Measurements from ENCODE around the gene FIGN.

FIGN gene

DNA sequence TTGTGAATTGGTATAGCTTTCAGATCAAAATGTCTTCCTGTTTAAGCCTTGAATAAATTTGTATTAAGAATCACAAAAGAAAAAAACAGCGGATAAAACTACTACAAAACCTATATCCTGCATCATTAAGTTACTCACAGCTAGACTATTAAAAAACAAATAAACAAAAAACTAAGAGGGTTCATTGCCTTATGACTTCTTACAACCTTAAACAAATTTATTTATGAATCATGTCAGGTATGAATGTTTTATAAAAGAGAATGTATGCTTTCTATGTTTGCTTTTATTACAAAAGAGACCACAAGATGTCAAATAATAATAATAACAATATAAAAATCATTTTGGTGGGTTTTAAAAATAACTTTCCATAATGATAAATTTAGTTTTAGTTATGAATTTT is 109.6 kb downstream of the FIGN start:
- H3K79me2 ChIP-seq (ENCODE audit: insufficient read depth, low read length), result no peaks in the 10 kb centered on the region
- H3K27me3 ChIP-seq (ENCODE audit: insufficient read depth, low read length, poor library complexity), result no peaks in the 10 kb centered on the region
- no peaks in the 10 kb centered on the region for H3K9me3 ChIP-seq (ENCODE audit: insufficient read depth, low read length, severe bottlenecking)
- no peak for TF ChIP-seq EZH2 (IDR thresholded peaks at IDR 0.05; ENCODE audit: borderline replicate concordance, low read depth, low read length, severe bottlenecking)
- TF ChIP-seq, protein P1, sequence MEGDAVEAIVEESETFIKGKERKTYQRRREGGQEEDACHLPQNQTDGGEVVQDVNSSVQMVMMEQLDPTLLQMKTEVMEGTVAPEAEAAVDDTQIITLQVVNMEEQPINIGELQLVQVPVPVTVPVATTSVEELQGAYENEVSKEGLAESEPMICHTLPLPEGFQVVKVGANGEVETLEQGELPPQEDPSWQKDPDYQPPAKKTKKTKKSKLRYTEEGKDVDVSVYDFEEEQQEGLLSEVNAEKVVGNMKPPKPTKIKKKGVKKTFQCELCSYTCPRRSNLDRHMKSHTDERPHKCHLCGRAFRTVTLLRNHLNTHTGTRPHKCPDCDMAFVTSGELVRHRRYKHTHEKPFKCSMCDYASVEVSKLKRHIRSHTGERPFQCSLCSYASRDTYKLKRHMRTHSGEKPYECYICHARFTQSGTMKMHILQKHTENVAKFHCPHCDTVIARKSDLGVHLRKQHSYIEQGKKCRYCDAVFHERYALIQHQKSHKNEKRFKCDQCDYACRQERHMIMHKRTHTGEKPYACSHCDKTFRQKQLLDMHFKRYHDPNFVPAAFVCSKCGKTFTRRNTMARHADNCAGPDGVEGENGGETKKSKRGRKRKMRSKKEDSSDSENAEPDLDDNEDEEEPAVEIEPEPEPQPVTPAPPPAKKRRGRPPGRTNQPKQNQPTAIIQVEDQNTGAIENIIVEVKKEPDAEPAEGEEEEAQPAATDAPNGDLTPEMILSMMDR (IDR thresholded peaks at IDR 0.05; ENCODE audit: borderline replicate concordance, extremely low read depth, low read length, poor library complexity, severe bottlenecking), result no peak
- no peak overlapping the region for H3K27ac ChIP-seq (ENCODE audit: low read length)
- DNase-seq (no peak), ATAC-seq (ENCODE audit: insufficient read depth, low read depth) (no peak)
- no peak overlapping the region for H3K9ac ChIP-seq (ENCODE audit: low read depth, low read length)
- no peak overlapping the region for H3K4me3 ChIP-seq (ENCODE audit: low read depth in 1 of 2, low read length in 2 of 2)
- H3K4me2 ChIP-seq (ENCODE audit: insufficient read depth, low read length), result no peak overlapping the region
- no peaks in the 10 kb centered on the region for H4K20me1 ChIP-seq (ENCODE audit: insufficient read depth, low read length)
- H3K36me3 ChIP-seq (ENCODE audit: insufficient read depth, low read length), result no peaks in the 10 kb centered on the region
- H2AFZ ChIP-seq (ENCODE audit: low read depth, low read length), result no peak overlapping the region
- no peaks in the 10 kb centered on the region for H3K4me1 ChIP-seq (ENCODE audit: insufficient read depth, low read length)

DNA sequence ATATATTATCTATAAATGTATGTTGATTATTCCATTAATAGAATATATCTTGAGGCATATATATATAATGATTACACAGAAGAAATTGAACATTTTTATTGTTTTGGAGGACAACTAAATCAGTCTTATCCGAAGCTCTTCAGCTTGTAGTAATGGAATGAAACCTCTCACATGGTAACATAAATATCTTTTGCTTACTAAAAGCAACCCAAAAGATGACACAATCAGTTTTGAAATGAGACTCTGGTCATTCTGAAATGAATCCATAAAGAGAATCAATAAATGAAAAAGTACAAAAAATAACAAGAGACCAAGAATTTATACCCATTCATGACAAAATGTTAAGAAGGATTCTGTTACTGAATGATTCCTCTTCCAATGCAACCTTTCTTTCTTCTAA is 110.2 kb downstream of the FIGN start:
- Histone ChIP-seq H3K27ac (ENCODE audit: low read length) (no peak overlapping the region), H3K79me2 (ENCODE audit: insufficient read depth, low read length) (no peaks in the 10 kb centered on the region), H3K9me3 (ENCODE audit: insufficient read depth, low read length, severe bottlenecking) (no peaks in the 10 kb centered on the region), H3K4me2 (ENCODE audit: insufficient read depth, low read length) (no peak overlapping the region), H3K4me1 (ENCODE audit: insufficient read depth, low read length) (no peaks in the 10 kb centered on the region), H3K4me3 (ENCODE audit: low read depth in 1 of 2, low read length in 2 of 2) (no peak overlapping the region), H3K9ac (ENCODE audit: low read depth, low read length) (no peak overlapping the region), H3K27me3 (ENCODE audit: insufficient read depth, low read length, poor library complexity) (no peaks in the 10 kb centered on the region), H4K20me1 (ENCODE audit: insufficient read depth, low read length) (no peaks in the 10 kb centered on the region), H3K36me3 (ENCODE audit: insufficient read depth, low read length) (no peaks in the 10 kb centered on the region), H2AFZ (ENCODE audit: low read depth, low read length) (no peak overlapping the region)
- no peak for DNase-seq
- ATAC-seq (ENCODE audit: insufficient read depth, low read depth), result no peak
- TF ChIP-seq, protein P1 (IDR thresholded peaks at IDR 0.05; ENCODE audit: borderline replicate concordance, extremely low read depth, low read length, poor library complexity, severe bottlenecking), result no peak
- no peak for TF ChIP-seq EZH2 (IDR thresholded peaks at IDR 0.05; ENCODE audit: borderline replicate concordance, low read depth, low read length, severe bottlenecking)

DNA sequence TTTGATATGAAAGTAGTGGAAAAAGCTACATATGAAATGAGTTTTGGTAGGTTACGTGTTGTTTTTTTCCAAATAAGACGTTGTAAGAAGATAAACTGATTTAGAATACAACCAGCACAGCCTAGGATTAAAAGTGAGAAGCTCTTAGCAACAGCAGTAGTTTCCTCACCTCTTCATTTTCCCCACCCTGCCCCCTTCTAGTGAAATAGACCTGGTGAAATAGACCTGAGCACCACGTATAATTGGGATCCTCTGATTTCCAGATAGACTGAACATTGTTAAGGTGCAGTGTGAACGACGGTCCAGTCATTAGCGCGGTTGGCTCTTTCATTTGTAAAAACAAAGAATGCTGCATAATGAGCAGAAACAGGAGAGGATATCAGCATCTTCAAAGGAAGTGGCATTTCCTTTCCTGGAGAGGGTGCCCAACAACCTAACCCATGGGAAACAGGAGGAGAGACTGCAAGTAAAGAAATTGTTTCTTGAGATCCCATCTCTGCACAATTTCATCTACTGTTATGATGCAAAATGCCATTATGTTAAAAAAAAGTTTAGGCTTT is 114.3 kb downstream of the FIGN start:
- no peaks in the 10 kb centered on the region for H4K20me1 ChIP-seq (ENCODE audit: insufficient read depth, low read length)
- H3K79me2 ChIP-seq (ENCODE audit: insufficient read depth, low read length), result no peaks in the 10 kb centered on the region
- H3K9me3 ChIP-seq (ENCODE audit: insufficient read depth, low read length, severe bottlenecking), result no peaks in the 10 kb centered on the region
- ATAC-seq (ENCODE audit: insufficient read depth, low read depth) (no peak), DNase-seq (no peak)
- H3K4me3 ChIP-seq (ENCODE audit: low read depth in 1 of 2, low read length in 2 of 2), result no peak overlapping the region
- no peaks in the 10 kb centered on the region for H3K4me1 ChIP-seq (ENCODE audit: insufficient read depth, low read length)
- no peaks in the 10 kb centered on the region for H3K36me3 ChIP-seq (ENCODE audit: insufficient read depth, low read length)
- no peak overlapping the region for H3K27ac ChIP-seq (ENCODE audit: low read length)
- TF ChIP-seq EZH2 (IDR thresholded peaks at IDR 0.05; ENCODE audit: borderline replicate concordance, low read depth, low read length, severe bottlenecking), result no peak
- TF ChIP-seq, protein P1 (IDR thresholded peaks at IDR 0.05; ENCODE audit: borderline replicate concordance, extremely low read depth, low read length, poor library complexity, severe bottlenecking), result no peak
- H3K9ac ChIP-seq (ENCODE audit: low read depth, low read length), result no peak overlapping the region
- H3K27me3 ChIP-seq (ENCODE audit: insufficient read depth, low read length, poor library complexity), result no peaks in the 10 kb centered on the region
- H2AFZ ChIP-seq (ENCODE audit: low read depth, low read length), result no peak overlapping the region
- no peak overlapping the region for H3K4me2 ChIP-seq (ENCODE audit: insufficient read depth, low read length)

DNA sequence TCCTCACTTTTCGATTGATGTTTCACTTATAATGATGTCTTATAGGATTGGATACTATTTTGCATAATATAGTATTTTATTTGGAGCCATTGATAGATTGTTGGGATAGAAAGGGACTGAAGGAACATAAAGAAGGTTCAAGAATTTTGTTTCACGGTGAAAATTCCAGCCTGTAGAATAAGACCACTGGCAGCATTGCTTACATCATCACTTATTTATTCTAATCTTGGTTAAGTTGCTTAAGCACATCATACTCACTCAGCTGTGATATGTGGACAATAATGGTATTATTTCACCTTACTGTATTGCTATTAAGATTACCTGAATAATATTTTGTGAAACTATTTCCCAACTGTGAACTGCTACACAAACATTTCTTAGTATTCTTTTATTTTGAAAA is 118.3 kb downstream of the FIGN start:
- Histone ChIP-seq H3K9ac (ENCODE audit: low read depth, low read length) (no peak overlapping the region), H3K4me2 (ENCODE audit: insufficient read depth, low read length) (no peak overlapping the region), H3K79me2 (ENCODE audit: insufficient read depth, low read length) (no peaks in the 10 kb centered on the region), H3K4me3 (ENCODE audit: low read depth in 1 of 2, low read length in 2 of 2) (no peak overlapping the region), H4K20me1 (ENCODE audit: insufficient read depth, low read length) (no peaks in the 10 kb centered on the region), H3K27me3 (ENCODE audit: insufficient read depth, low read length, poor library complexity) (no peaks in the 10 kb centered on the region), H3K36me3 (ENCODE audit: insufficient read depth, low read length) (no peaks in the 10 kb centered on the region), H2AFZ (ENCODE audit: low read depth, low read length) (no peak overlapping the region), H3K9me3 (ENCODE audit: insufficient read depth, low read length, severe bottlenecking) (no peaks in the 10 kb centered on the region), H3K4me1 (ENCODE audit: insufficient read depth, low read length) (no peaks in the 10 kb centered on the region), H3K27ac (ENCODE audit: low read length) (no peak overlapping the region)
- no peak for TF ChIP-seq EZH2 (IDR thresholded peaks at IDR 0.05; ENCODE audit: borderline replicate concordance, low read depth, low read length, severe bottlenecking)
- TF ChIP-seq, protein P1 (IDR thresholded peaks at IDR 0.05; ENCODE audit: borderline replicate concordance, extremely low read depth, low read length, poor library complexity, severe bottlenecking), result no peak
- no peak for DNase-seq
- ATAC-seq (ENCODE audit: insufficient read depth, low read depth), result no peak

All from DND-41 (cell line).